HG03521 (cell line): ENCODE data around the gene ITGBL1.
"Not testable (repeated sequence)": the region's sequence is repeated elsewhere in the genome, so short reads cannot be mapped to it uniquely, and the experiment has no call there.

ENCODE experiments used
- ATAC-seq: cut with Tn5 transposase; IDR thresholded peaks from one replicate; pipeline ENCODE4 v1.9.1; 2021; ENCODE audit warnings: mild to moderate bottlenecking, moderate library complexity; ENCODE audit not compliant: unreplicated experiment

ITGBL1 gene

GRCh38 chr13:101511766-101512165 is 59.3 kb downstream of the ITGBL1 start:
- ATAC-seq = no peak

GRCh38 chr13:101512650-101513049 is 60.2 kb downstream of the ITGBL1 start:
- no peak for ATAC-seq

DNA sequence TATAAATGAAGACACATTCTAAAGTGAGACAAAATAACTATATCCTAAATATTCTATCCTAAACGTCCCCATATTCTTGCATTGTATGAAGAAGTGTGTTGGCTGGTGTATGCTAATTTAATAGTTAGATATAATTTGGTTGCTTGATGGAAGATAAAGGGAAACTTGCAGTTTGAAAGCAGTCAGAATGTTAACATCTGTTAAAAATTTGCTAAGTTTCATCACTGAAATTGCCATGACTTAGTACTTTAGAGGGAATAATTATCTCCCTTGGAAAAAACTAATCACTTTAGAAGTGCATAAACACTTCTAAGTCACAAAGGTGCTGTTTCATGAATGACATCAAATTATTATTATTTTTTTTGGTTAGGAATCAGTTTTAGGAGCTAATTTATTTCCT is 61.6 kb downstream of the ITGBL1 start:
- ATAC-seq = no peak

- peak; percentile 48 for ATAC-seq
Measured at GRCh38 chr13:101514695-101515275, 62.3 kb downstream of the ITGBL1 start.

GRCh38 chr13:101515504-101515903 is 63.0 kb downstream of the ITGBL1 start:
- no peak for ATAC-seq

GRCh38 chr13:101516262-101516661 is 63.8 kb downstream of the ITGBL1 start:
- ATAC-seq = no peak

- ATAC-seq = peak; percentile 82
Measured at GRCh38 chr13:101520672-101521071, 68.2 kb downstream of the ITGBL1 start.

- ATAC-seq = no peak
Measured at GRCh38 chr13:101521371-101521770, 68.9 kb downstream of the ITGBL1 start.

GRCh38 chr13:101522607-101523006 is 70.1 kb downstream of the ITGBL1 start:
- ATAC-seq = no peak

GRCh38 chr13:101523154-101524131 is 71.0 kb downstream of the ITGBL1 start:
- no peak for ATAC-seq

GRCh38 chr13:101527130-101527529 is 74.7 kb downstream of the ITGBL1 start:
- no peak for ATAC-seq

- ATAC-seq = no peak
Measured at GRCh38 chr13:101529422-101529821, 76.9 kb downstream of the ITGBL1 start.

DNA sequence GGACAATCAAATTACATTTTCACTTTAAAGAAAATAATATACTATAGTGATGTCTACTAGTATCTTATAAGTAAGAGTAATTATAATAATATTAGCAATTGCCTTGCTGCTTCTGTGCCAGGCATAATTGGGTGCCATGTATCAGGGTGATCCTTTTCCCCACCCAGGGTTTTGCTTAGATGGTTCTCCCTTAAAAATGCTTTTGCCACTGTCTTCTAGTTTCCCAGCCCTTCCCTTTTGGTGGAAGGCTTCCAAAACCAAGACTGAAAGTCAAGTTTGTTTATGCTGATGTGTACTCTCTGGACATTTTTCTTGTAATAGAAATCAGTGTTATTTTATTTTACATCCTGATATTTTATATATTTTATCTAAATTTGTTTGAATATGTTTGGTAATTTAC is 77.8 kb downstream of the ITGBL1 start:
- no peak for ATAC-seq

DNA sequence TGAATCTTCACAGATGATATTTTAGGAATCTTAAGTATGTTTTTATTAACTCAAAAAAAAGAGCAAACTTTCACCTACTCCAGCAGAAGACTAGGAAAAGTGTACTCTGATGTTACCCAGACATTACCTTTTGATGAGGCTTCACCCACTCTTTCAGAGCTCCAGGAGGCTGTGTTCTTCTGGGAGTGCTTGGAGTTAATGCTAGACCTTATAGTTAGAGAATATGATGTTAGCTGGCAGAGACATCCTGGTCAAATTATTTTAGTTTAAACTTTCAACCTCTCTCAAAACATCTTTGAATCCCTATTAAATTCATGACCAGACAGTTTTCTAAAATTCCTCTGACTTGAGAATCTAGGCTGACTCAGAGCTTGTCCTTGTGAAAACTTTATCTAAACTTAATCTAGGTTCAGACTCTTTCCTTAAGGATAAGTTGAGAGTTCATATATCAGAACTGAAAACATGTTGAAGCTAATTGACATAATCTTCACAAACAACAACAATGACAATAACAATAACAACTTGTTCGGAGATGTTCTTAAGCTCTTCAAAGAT is 82.8 kb downstream of the ITGBL1 start:
- ATAC-seq = no peak

DNA sequence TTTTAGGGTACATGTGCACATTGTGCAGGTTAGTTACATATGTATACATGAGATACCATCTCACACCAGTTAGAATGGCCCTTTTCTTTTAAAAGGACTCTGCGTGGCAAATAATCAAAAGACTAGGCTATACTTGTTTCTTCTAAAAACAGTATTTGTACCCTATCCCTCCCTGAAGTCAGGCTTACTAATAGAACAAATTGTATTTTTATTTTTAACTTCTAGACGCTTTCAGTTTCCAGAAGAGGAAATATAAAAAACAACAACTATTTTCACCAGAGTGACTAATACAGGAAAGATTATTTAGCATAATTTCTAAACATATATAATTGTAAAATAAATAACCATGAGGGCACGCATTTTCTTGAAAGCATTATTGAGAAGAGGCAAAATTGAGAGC is 83.6 kb downstream of the ITGBL1 start:
- ATAC-seq = no peak

- not testable (repeated sequence) for ATAC-seq
Measured at GRCh38 chr13:101544544-101544943, 92.1 kb downstream of the ITGBL1 start.

DNA sequence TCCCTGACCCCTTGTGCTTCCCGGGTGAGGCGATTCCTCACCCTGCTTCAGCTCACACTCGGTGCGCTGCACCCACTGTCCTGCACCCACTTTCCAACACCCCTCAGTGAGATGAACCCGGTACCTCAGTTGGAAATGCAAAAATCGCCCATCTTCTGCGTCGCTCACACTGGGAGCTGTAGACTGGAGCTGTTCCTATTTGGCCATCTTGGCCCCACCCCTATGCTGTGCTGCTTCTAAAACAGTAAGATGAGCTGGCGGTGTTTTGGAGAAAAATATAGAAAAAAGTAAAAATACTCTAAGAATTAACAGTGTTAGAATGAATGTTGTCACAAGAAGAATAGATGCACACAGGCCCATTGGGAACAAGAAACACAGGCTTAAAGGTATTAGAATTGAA is 92.5 kb downstream of the ITGBL1 start:
- no peak for ATAC-seq

DNA sequence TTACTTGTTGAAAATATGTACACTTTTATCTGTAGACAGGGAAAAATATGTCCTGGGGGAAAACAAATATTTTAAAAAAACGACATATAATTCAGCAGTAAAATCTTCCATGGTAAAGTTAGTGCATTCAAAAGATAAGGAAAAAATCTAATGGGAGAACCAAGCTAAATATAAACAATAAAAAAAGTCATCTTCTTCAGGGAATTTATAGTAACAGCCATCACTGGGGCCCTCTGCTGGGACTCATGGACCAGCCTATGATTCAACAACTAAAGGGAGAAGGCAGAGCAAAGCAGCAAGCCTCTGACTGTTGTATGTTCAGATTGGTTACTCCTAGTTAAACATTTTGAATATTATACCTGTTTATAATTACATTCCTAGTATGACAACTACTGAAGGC is 93.0 kb downstream of the ITGBL1 start:
- no peak for ATAC-seq

- ATAC-seq = no peak
Measured at GRCh38 chr13:101552286-101552685, 99.8 kb downstream of the ITGBL1 start.

- no peak for ATAC-seq
Measured at GRCh38 chr13:101552786-101553185, 100.3 kb downstream of the ITGBL1 start.

GRCh38 chr13:101554420-101555125 is 102.1 kb downstream of the ITGBL1 start:
- no peak for ATAC-seq
